Right lung (tissue), 10 donors: ENCODE results near the gene SOCS1. TPM values are rescaled to one million over a fixed set of nuclear protein-coding genes. Genes with fewer than 3 reads are reported as not detected.
"Not testable (repeated sequence)": the region's sequence is repeated elsewhere in the genome, so short reads cannot be mapped to it uniquely, and the experiment has no call there.

Source experiments
- DNase-seq, 2 donors: peaks; one replicate each; pipeline ENCODE4 v3.0.0-alpha.2; 2013
- long read RNA-seq, 8 donors: transcript quantifications; one replicate each; lab custom pipeline, GENCODE V29; 2026
- polyA plus RNA-seq, 5 donors: library from polyadenylated mRNA; unstranded; fragments of 120-200 nt; gene quantifications; one replicate each; pipeline versions ENCODE4 v1.2.1 to v1.2.3, GENCODE V29; 2013; ENCODE audit warnings: inconsistent platforms in 1 of 5, low replicate concordance in 1 of 5; ENCODE audit not compliant: insufficient read length in 5 of 5, insufficient read depth in 1 of 5

Gene SOCS1, protein sequence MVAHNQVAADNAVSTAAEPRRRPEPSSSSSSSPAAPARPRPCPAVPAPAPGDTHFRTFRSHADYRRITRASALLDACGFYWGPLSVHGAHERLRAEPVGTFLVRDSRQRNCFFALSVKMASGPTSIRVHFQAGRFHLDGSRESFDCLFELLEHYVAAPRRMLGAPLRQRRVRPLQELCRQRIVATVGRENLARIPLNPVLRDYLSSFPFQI
- polyA plus RNA-seq, result 10 to 100 TPM; 13.0 to 31.0 (median 16.9) TPM
- long read RNA-seq, donor 1, transcript SOCS1-202 (1 exons, 1,784 nt), result minor isoform, 10 of 36 reads
- long read RNA-seq, donor 1, transcript SOCS1-201 (2 exons, 1,225 nt), result major isoform, 26 of 36 reads
- long read RNA-seq, donor 1, partial matches to known transcripts, result 0 of 36 reads
- long read RNA-seq, donor 1, other reads (novel, unspliced or antisense), result 0 of 36 reads
- long read RNA-seq, donor 2, transcript SOCS1-202 (1 exons, 1,784 nt), result minor isoform, 9 of 33 reads
- long read RNA-seq, donor 2, transcript SOCS1-201 (2 exons, 1,225 nt), result major isoform, 24 of 33 reads
- long read RNA-seq, donor 2, partial matches to known transcripts, result 0 of 33 reads
- long read RNA-seq, donor 2, other reads (novel, unspliced or antisense), result 0 of 33 reads
- long read RNA-seq, donor 3, transcript SOCS1-202 (1 exons, 1,784 nt), result minor isoform, 13 of 28 reads
- long read RNA-seq, donor 3, transcript SOCS1-201 (2 exons, 1,225 nt), result major isoform, 15 of 28 reads
- long read RNA-seq, donor 3, partial matches to known transcripts, result 0 of 28 reads
- long read RNA-seq, donor 3, other reads (novel, unspliced or antisense), result 0 of 28 reads
- long read RNA-seq, donor 4, transcript SOCS1-201 (2 exons, 1,225 nt), result major isoform, 16 of 24 reads
- long read RNA-seq, donor 4, transcript SOCS1-202 (1 exons, 1,784 nt), result minor isoform, 8 of 24 reads
- long read RNA-seq, donor 4, partial matches to known transcripts, result 0 of 24 reads
- long read RNA-seq, donor 4, other reads (novel, unspliced or antisense), result 0 of 24 reads
- long read RNA-seq, donor 5, transcript SOCS1-202 (1 exons, 1,784 nt), result minor isoform, 21 of 73 reads
- long read RNA-seq, donor 5, transcript SOCS1-201 (2 exons, 1,225 nt), result major isoform, 52 of 73 reads
- long read RNA-seq, donor 5, partial matches to known transcripts, result 0 of 73 reads
- long read RNA-seq, donor 5, other reads (novel, unspliced or antisense), result 0 of 73 reads
- long read RNA-seq, donor 6, transcript SOCS1-201 (2 exons, 1,225 nt), result major isoform, 41 of 56 reads
- long read RNA-seq, donor 6, transcript SOCS1-202 (1 exons, 1,784 nt), result minor isoform, 15 of 56 reads
- long read RNA-seq, donor 6, partial matches to known transcripts, result 0 of 56 reads
- long read RNA-seq, donor 6, other reads (novel, unspliced or antisense), result 0 of 56 reads
- long read RNA-seq, donor 7, transcript SOCS1-201 (2 exons, 1,225 nt), result major isoform, 33 of 39 reads
- long read RNA-seq, donor 7, transcript SOCS1-202 (1 exons, 1,784 nt), result minor isoform, 6 of 39 reads
- long read RNA-seq, donor 7, partial matches to known transcripts, result 0 of 39 reads
- long read RNA-seq, donor 7, other reads (novel, unspliced or antisense), result 0 of 39 reads
- long read RNA-seq, donor 8, transcript SOCS1-202 (1 exons, 1,784 nt), result minor isoform, 6 of 24 reads
- long read RNA-seq, donor 8, transcript SOCS1-201 (2 exons, 1,225 nt), result major isoform, 18 of 24 reads
- long read RNA-seq, donor 8, partial matches to known transcripts, result 0 of 24 reads
- long read RNA-seq, donor 8, other reads (novel, unspliced or antisense), result 0 of 24 reads

DNA sequence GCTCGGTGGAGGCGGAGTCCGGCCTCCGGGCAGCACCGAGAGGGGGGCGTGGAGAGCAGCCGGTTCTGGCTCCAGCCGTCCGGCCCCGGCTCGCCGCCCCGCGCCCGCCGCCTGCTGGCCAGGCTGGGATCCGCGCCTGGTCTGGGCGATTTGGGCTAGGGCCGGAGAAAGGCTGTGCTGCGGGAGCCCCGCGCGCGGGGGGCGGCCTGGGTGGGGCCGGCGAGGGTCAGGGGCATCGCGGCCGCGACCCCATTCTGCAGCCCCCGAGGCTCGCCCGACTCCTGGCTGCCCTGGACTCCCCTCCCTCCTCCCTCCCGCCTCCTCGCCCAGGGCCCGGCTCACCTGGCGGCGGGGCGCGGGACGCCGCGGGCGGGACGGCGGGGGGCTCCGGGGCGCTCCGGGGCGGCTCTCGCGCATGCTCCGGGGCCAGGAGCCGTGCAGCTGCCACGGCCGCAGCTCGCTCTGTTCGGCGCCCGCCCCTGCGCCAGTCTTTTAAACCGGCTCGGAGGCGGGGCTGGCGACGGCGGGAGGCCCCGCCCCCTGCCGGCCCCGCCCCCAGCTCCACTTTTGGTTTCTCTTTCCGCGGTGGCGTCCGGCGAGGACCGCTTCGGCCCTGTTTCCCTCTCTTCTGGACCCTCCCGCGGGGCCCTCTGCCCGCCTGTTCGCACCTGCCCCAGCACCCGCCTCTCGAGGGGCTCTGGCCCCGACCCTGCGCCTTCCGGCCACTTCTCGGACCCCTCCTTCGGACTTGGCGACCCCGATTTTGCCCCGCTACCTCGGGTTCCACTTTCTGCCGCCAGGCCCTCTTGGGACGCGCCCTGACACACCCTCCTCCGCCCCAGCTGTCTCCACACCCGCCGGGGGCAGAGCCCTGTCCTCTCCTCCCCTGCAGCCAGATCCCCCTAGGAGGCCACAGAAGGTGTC is at the start of gene SOCS1:
SOCS1 (minus strand) TSS at position 468 of the 924 bp plus-strand sequence. CDS start 726 bp downstream, outside the sequence.
- peak; percentile 91 for DNase-seq

DNA sequence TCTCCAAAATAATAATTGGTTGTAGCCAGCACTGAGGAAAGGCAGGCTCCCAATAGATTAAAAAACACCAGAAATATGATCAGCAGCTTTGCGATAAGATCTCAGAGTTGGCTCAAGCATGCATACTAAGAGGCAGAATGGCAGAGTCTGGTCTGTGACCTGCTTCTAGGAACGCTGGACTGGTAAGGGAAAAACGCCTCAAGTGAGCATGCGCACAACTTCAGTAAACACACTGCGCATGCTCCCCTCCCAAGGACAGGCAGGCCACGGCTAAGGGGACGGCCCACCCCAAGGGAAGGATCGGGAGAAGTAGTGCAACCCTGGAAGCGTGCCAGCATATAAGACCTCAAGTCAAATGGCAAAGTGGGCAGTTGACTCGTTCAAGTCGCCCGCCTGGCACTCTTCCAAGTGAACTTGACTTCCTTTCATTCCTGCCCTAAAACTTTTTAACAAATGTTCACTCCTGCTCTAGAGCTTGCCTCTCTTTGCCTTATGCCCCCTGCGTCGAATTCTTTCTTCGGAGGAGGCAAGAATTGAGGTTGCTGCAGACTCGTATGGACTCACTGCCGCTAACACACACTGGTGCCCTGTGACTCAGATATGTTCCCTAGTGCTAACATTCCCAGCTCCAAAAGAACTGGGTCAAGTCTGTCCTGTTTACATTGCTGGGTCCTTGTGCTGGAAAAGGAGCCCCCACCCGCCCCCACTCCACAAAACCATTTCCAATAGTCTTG is 47.6 kb upstream of the SOCS1 start:
- DNase-seq, result peak in 1 of 2 donors; percentile 70

DNA sequence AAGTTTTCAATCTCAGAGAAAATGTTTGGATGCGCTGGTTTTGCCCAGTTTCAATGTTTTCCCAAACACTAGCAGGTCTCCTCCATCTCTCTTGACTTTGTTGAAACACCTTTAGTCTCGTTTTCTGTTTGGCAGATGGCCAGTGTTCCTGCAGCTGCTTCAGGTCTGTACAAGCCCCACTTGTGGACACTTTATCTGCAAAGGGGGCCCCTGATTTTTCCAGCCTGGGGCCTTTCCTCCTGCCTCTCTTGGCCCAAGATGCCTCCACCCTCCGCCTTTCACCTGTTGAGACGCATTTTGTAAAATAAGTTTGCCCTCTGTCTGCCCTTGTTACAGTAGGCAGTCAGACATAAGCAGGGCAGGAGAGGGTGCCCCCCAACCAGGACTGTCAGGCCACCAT is 47.0 kb upstream of the SOCS1 start:
- peak in 1 of 2 donors; percentile 61 for DNase-seq

DNA sequence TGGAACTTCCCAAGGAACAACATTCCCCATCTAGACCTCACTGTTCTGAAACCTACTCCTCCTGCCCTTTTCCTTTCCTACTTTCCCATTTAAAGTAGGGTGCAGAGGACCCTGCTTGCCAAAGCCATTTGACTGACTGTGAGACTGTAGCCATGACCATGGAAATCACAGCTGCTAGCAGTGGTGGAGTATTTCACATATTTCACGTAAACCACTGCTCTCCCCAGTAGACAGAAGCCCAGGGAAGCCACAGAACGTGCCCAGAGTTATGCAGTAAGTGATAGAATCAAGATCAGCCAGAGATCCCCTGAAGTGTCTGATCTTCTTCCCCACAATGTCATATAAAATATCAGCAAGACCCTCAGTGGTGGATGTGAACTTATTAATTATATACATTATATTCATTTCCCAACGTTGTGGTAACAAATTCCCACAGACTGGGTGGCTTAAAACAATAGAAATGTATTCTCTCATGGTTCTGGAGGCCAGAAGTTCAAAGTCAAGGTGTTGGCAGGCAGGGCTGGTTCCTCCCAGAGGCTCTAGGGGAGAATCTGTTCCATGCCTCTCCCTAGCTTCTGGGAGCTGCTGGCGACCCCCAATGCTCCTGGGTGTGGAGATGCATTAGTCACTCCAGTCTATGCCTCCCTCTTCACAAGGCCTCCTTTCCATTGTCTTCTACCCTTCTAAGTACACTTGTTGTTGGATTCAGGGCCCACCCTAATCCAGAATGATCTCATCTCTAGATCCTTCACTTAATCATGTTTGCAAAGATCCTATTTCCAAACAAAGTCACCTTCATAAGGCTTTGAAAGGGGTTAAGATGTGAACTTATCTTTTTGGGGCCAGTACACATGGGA is 45.9 kb upstream of the SOCS1 start:
- DNase-seq, result no peak

DNA sequence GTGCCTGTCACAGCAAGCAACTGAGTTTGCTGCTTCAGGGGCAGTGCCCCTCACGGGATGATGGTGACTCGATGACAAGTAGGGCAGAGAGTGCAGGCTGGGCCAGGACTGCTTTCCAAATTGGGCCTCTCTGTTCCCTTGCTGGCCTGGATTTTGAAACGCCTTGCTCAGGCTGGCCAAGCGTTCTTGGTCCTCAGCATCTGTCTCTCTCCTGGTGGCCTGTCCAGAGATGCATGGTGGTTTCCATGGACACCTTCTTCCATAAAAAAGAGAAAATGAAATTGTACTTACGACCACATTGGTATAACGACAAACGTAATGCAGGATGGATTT is 44.5 kb upstream of the SOCS1 start:
- DNase-seq, result no peak

DNA sequence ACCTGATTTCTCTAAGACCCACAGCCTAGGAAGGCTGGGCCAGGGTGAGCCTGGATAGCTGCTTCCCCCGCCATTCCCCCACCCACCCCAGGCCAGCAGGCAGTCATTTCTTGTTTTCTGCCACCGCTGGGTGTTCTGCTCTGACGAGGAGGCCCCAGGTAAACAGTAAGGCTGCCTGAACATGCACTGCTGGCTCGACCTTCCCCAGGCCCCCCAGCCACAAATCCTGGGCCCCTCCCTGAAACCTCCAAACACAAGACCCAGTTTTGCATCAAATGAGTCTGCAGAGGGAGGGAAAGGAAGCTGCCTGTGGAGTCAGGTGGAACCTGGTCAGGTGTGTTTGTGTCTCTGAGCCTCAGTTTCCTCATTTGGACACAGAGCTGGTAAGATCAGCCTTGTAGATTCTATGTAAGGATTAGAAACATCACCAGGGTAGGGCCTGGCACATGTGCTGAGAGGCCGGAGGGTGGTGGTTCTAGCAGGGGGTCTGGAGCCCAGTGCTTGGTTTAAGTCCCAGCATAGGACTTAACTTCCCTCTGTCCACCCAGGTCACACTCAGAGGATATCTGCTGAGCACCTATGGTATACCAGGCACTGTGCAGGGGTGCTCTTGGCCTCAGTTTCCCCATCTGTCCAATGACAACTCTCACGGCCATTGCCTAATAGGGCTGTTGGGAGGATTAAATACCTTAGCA is 44.0 kb upstream of the SOCS1 start:
- no peak for DNase-seq

DNA sequence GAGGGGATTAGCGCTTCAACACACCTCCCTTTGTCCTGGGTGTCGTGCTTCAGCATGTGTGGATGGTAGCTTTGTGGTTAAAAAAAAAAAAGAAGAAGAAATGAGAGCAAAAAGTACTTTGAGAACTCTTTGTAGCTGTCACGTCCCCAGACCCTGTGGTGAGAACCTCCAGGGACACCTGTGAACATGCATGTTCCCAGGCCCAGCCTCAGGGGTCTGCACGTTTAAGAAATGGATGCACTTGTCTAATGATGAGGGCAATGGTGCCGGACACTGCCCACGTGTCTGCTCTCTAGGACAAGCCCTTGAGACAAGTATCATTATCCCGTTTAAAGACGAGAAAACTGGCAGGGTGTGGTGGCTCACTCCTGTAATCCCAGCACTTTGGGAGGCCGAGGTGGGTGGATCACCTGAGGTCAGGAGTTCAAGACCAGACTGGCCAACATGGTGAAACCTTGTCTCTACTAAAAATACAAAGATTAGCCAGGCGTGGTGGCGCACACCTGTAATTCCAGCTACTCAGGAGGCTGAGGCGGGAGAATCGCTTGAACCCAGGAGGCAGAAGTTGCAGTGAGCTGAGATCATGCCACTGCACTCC is 43.0 kb upstream of the SOCS1 start:
- not testable (repeated sequence) for DNase-seq

DNA sequence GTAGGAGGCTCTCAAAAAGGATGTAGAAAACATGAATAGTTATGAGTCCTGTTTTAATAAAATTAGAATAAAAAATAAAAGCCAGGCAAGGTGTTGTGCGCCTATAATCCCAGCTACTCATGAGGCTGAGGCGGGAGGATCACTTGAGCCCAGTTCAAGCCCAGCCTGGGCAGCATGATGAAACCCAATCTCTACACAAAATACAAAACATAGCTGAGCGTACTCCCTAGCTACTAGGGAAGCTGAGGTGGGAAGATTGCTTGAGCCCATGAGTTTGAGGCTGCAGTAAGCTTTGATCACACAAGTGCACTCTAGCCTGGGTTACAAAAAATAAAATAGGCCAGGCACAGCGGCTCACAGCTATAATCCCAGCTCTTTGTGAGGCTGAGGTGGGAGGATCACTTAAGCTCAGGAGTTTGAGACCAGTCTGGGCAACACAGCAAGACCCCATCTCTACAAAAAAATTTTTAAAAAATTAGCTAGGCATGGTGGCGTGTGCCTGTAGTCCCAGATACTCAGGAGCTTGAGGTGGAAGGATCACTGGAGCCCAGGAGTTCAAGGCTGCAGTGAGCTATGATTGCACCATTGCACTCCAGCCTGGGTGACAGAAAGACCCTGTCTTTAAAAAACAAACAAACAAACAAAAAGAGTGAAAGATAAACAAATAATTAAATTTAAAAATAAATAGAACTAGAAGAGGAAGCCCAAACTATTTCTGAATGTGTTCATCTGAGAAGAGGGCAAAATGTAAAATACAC is 42.3 kb upstream of the SOCS1 start:
- DNase-seq, result no peak

DNA sequence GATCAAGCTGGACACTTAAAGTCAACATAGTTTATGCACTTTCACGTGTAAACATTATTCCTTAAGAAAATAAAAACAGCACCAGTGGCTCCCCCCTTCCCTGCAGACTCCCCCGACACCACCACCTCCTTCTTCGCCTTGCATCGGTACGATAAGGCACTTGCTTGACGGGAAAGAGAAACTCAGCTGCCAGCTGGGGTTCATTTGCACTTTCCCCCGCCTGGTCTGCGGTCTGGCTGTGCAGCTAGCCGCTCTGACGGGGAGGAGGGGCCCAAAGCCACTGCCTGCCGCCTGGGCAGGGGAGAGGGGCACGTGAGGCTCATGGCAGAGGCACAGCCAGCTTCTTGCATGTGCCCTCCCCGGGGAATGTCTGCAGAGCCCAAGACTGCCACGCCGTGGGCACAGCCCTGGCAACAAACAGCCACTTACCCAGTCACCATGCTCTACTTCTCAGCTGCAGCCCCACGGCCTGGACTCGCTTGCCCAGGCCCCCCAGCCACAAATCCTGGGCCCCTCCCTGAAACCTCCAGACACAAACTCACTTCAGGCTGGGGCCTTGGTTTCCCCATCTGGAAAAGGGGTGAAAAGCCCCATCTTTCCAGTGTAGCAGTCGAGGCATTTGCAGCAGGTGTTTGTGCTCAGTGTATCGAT is 41.6 kb upstream of the SOCS1 start:
- no peak for DNase-seq

DNA sequence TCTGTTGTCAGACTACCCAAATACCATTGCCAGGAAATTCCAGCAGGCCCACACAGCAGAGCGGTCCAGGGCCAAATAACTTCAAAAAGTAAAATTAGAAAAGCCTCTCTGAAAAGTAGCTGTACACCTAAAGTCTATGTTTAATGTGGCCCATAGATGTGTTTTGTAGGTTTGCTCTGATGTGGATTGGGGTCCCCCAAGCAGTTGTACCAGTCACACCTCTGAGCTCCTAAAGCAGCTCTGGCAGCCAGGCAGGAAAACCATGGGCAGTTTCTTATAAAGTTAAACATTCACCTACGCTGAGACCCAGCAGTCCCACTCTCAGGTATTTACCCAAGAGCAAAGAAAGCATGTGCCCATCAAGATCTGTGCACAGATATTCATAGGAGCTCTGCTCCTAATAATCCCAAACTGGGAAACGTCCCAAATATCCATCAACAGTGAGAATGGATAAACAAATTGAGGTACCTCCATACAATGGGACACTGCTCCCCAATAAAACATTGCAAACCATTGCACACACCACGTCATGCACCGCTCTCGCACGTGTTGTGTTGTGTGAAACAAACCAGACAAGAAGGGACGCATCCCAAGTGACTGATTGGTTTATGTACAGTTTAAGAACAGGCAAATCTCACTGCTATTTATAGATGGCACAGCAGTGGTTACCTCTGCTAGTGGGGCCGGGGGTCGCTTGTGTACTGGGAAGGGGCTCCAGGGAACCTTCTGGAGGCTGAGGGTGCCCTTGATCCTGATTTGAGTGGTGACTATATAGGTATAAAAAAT is 40.9 kb upstream of the SOCS1 start:
- no peak for DNase-seq

DNA sequence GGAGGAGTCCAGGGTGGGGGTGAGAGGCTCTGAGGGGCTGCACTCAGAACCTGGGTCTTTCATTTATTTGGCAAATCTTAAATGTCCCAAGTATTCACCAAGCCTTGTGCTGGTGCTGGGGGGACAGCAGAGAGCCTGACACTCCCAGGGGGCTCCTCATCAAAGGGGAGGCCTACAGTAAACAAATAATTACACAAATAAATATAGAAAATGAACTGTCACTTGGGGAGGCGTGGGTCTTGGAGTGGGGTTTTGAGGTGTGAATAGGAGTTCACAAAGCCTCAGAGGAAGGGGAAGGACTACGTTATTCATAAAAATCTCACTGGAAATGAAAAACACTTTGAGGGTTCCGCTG is 40.3 kb upstream of the SOCS1 start:
- no peak for DNase-seq

DNA sequence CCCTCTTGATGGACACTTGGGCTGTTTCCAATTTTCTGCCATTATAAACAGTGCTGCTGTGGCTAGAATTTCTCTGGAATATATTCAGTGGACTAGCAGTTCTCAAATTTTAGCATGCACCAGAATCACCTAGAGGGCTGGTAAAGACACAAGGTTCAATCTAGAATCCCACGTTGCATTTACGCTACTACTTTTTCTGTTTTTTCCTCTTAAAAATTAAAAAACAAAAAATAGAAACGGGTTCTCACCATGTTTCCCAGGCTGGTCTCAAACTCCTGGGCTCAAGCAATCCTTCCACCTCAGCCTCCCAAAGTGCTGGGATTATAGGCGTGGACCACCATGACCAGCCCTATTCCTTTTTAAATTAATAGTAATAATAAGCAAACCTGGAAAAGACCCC is 39.7 kb upstream of the SOCS1 start:
- DNase-seq, result no peak

DNA sequence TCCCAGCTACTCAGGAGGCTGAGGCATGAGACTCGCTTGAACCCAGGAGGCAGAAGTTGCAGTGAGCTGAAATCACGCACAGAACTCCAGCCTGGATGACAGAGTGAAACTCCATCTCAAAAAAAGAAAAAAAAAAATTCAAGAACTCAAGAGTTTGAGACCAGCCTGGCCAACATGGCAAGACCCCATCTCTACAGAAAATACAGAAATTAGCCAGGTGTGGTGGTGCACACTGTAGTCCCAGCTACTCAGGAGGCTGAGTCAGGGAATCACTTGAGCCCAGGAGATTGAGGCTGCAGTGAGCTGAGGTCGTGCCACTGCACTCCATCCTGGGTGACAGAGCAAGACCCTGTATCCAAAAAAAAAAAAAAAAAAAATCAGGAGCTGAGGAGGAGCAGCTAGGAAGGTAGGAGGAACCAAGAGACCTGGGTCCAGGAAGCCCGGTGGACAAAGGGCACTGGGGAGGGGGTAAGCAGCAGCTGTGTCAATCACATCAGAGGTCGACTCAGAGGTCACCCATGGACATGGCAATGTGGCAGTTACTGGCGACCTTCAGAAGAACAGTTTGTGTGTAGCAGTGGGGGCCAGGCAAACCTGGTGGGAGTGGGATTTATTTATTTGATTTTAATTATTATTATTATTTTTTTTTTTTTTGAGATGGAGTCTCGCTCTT is 36.2 kb upstream of the SOCS1 start:
- no peak for DNase-seq

DNA sequence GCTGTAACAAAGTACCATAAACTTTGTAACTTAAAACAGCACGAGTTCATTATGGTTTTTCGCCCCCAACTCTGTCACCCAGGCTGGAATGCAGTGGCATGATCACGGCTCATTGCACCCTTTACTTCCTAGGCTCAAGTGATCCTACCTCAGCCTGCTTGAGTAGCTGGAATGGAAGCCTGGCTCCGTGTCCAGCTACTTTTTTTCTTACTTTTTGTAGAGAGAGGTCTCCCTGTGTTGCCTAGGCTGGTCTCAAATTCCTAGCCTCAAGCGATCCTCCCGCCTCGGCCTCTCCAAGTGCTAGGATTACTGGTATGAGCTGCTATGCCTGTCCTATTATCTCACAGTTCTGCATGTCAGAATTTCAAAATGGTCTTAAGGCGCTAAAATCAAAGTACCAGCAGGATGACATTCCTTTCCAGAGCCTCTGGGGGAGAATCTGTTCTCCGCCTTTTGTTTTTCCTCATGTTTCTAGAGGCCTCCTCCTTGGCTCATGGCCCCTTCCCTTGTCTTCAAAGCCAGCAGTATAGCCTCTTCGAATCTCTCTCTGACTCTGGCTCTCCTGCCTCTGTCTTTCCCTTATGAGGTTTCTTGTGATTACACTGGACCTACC is 35.2 kb upstream of the SOCS1 start:
- no peak for DNase-seq
